SU-DHL-6 (cell line): ENCODE results near the gene PCDHA10.

ENCODE experiments used
- CTCF ChIP-seq: fragments of 200-600 bp; sonication (generic); IDR thresholded peaks from one replicate; pipeline ENCODE4 v1.5.1; 2017; ENCODE audit warnings: antibody characterized with exemption, mild to moderate bottlenecking, low read length, moderate library complexity; ENCODE audit not compliant: insufficient read depth, poor library complexity, severe bottlenecking
- EZH2phosphoT487 ChIP-seq: fragments of 200-600 bp; sonication (generic), shearing (Covaris generic); conservative IDR thresholded peaks from 2 replicates; pipeline ENCODE4 v1.6.1; 2018; ENCODE audit warnings: mild to moderate bottlenecking, antibody characterized with exemption, low read length, moderate library complexity, mixed read lengths

GRCh38 chr5:140868721-140869554, 13.2 kb downstream of the PCDHA10 start, which contains the start of gene PCDHA11:
- TF ChIP-seq CTCF (no peak), EZH2phosphoT487 (no peak)
